Adrenal gland (tissue), 12 donors: ENCODE measurements around the gene STAP2. TPM values are rescaled to one million over a fixed set of nuclear protein-coding genes. Genes with fewer than 3 reads are reported as not detected.

Experiments used
- DNase-seq, 7 donors: peaks; one replicate each; pipeline ENCODE4 v3.0.0-alpha.2; 2019 to 2020
- H3K27ac ChIP-seq, 5 donors: fragments of 200-600 bp; sonication (generic) in 4 of 5; 1 replicate in 3 of 5; 2 replicates in 2 of 5; pipeline versions ENCODE4 v1.5.1 to v1.8.0; 2016 to 2020; ENCODE audit warnings: mild to moderate bottlenecking in 1 of 5
- H3K27me3 ChIP-seq: fragments of 200-600 bp; 2 replicates; pipeline ENCODE4 v1.8.0; 2021
- H3K36me3 ChIP-seq, 2 donors: fragments of 200-600 bp; replicated peaks in 1 of 2; 1 replicate in 1 of 2; 2 replicates in 1 of 2; pipeline versions ENCODE4 v1.5.1 to v1.8.0; 2018 to 2022
- H3K4me1 ChIP-seq, 2 donors: fragments of 200-600 bp; replicated peaks in 1 of 2; 1 replicate in 1 of 2; 2 replicates in 1 of 2; pipeline versions ENCODE4 v1.5.1 to v1.8.0; 2018 to 2021
- H3K4me3 ChIP-seq, 4 donors: fragments of 200-600 bp; sonication (generic) in 3 of 4; one replicate each; pipeline ENCODE4 v1.5.1; 2016 to 2018
- H3K9me3 ChIP-seq, 3 donors: fragments of 200-600 bp; sonication (generic) in 1 of 3; replicated peaks in 1 of 3; 1 replicate in 2 of 3; 2 replicates in 1 of 3; pipeline versions ENCODE4 v1.5.1 to v1.8.0; 2016 to 2021
- CTCF ChIP-seq, 6 experiments: fragments of 450-650 bp in 4 of 6; fragments of 200-600 bp in 2 of 6; sonication (generic) in 1 of 6; IDR thresholded peaks; 1 replicate in 5 of 6; 2 replicates in 1 of 6; pipeline versions ENCODE4 v1.5.1 to v1.8.0; 2016 to 2021; ENCODE audit warnings: antibody characterized with exemption in 6 of 6, mild to moderate bottlenecking in 2 of 6, moderate library complexity in 1 of 6
- POLR2A ChIP-seq, 2 donors: fragments of 450-650 bp; IDR thresholded peaks; one replicate each; pipeline ENCODE4 v1.6.1; 2017; ENCODE audit warnings: antibody characterized with exemption in 2 of 2, mild to moderate bottlenecking in 2 of 2, moderate library complexity in 1 of 2
- WGBS, 4 donors: extraction: QIAGEN DNeasy Blood & Tissue Kit in 2 of 4; methylation state at CpG; one replicate each; pipeline versions ENCODE4 v1.1.5 to v1.1.7; 2013 to 2017; 5-methylcytosine and 5-hydroxymethylcytosine counted together
- intact Hi-C, 2 donors: fragments of 100-400 bp; cut with DNase I; formaldehyde crosslinking; loops; one replicate each; pipeline versions ENCODE4 v1.14.1 to v1.15.0; 2022 to 2023
- polyA plus RNA-seq, 3 donors: library from polyadenylated mRNA; stranded (reverse); fragments of 200-250 nt in 2 of 3; fragments of 350-450 nt in 1 of 3; fragmentation: Illumina TruSeq in 1 of 3; extraction: RNeasy Lipid Tissue Mini Kit (QIAGEN cat#74804) in 1 of 3; gene quantifications; one replicate each; pipeline ENCODE4 v1.2.3, GENCODE V29; 2013 to 2014
- total RNA-seq, 9 donors: library from RNA; depleted of rRNA in 4 of 9; stranded (reverse); fragments of >200 nt in 4 of 9; fragments of 120-200 nt in 1 of 9; fragmentation: NEBNext Ultra II Directional in 1 of 9; extraction: Animal tissue kit (Norgen Biotek cat#: 25700) in 1 of 9; gene quantifications; one replicate each; pipeline versions ENCODE4 v1.1.0 to v1.2.4, GENCODE V29; 2013 to 2023
- donor health status: healthy with polysubstance abuse.
- donor health status: Bipolar disorder and iron deficiency.
- donor health status: DM: yes; HTN: yes; CAD: no.
- donor health status: DM: no; HTN: no; CAD: no.
- donor health status: DM: no; HTN: no; CAD: no.
- donor health status: DM: yes; HTN: yes; CAD: no.

Gene STAP2
- total and polyA plus RNA-seq, 12 donors, result 5.7 to 106 (median 36.5) TPM

GRCh38 chr19:4327877-4328242 is 10.8 kb downstream of the STAP2 start:
- H3K4me1 ChIP-seq, result peaks cover 9 to 20% of the 10 kb centered on the region in 2 donors
- 5 to 15% (median 9%) methylated on average over 7 to 13 of the region's 13 CpGs for WGBS, 4 donors
- peak overlapping the region in 2 of 5 donors; percentile 51 to 75 for H3K27ac ChIP-seq
- H3K36me3 ChIP-seq, result no peaks in the 10 kb centered on the region
- peak overlapping the region in 2 of 4 donors; percentile 10 to 62 for H3K4me3 ChIP-seq
- H3K9me3 ChIP-seq, result no peaks in the 10 kb centered on the region
- intact Hi-C loops, result no loop called here
- DNase-seq, result no peak
- no peaks in the 10 kb centered on the region for H3K27me3 ChIP-seq
- no peak for TF ChIP-seq POLR2A (IDR thresholded peaks at IDR 0.05)
- no peak for TF ChIP-seq CTCF (IDR thresholded peaks at IDR 0.05)

GRCh38 chr19:4327252-4327876 is 11.3 kb downstream of the STAP2 start:
- peak overlapping the region in 2 of 4 donors; percentile 10 to 62 for H3K4me3 ChIP-seq
- DNase-seq, result peak; percentile 80 to 97 (median 89)
- H3K27ac ChIP-seq, result peak overlapping the region in 2 of 5 donors; percentile 51 to 75
- H3K9me3 ChIP-seq, result no peaks in the 10 kb centered on the region
- WGBS, 4 donors, result 2 to 5% (median 5%) methylated on average over 8 to 30 of the region's 30 CpGs; no CpG with 5 or more reads in 1 of the 4 donors
- no peak for TF ChIP-seq CTCF (IDR thresholded peaks at IDR 0.05)
- peak in 1 of 2 donors; percentile 11 for TF ChIP-seq POLR2A (IDR thresholded peaks at IDR 0.05)
- intact Hi-C loops, result no loop called here
- no peaks in the 10 kb centered on the region for H3K36me3 ChIP-seq
- H3K27me3 ChIP-seq, result no peaks in the 10 kb centered on the region
- peaks cover 9 to 20% of the 10 kb centered on the region in 2 donors for H3K4me1 ChIP-seq

GRCh38 chr19:4326837-4327251 is 11.8 kb downstream of the STAP2 start:
- Histone ChIP-seq H3K36me3 (no peaks in the 10 kb centered on the region), H3K4me1 (peaks cover 9 to 20% of the 10 kb centered on the region in 2 donors), H3K27ac (no peak overlapping the region), H3K4me3 (peak overlapping the region in 1 of 4 donors; percentile 62), H3K9me3 (no peaks in the 10 kb centered on the region), H3K27me3 (no peaks in the 10 kb centered on the region)
- 6 to 15% (median 8%) methylated on average over 6 to 33 of the region's 33 CpGs for WGBS, 4 donors
- DNase-seq, result peak in 2 of 7 donors; percentile 38 to 39
- intact Hi-C loops, result no loop called here
- TF ChIP-seq POLR2A (IDR thresholded peaks at IDR 0.05), result no peak
- TF ChIP-seq CTCF (IDR thresholded peaks at IDR 0.05), result no peak

- no peaks in the 10 kb centered on the region for H3K36me3 ChIP-seq
- no peaks in the 10 kb centered on the region for H3K9me3 ChIP-seq
- intact Hi-C loops, result no loop called here
- DNase-seq, result no peak
- H3K27ac ChIP-seq, result no peak overlapping the region
- H3K4me1 ChIP-seq, result peaks cover 9 to 20% of the 10 kb centered on the region in 2 donors
- TF ChIP-seq POLR2A (IDR thresholded peaks at IDR 0.05) (no peak), CTCF (IDR thresholded peaks at IDR 0.05) (no peak)
- H3K4me3 ChIP-seq, result no peak overlapping the region
- no peaks in the 10 kb centered on the region for H3K27me3 ChIP-seq
- WGBS, 4 donors, result 54 to 67% (median 59%) methylated on average over 13 of the region's 13 CpGs
Measured at GRCh38 chr19:4326215-4326836, 12.3 kb downstream of the STAP2 start.
